Activated T-cell treated with anti-CD3 and anti-CD28 coated beads, Interleukin-2, amount 50 U/mL, for 24 hours (primary cell): ENCODE results near the gene NR2C2.

Source experiments
- DNase-seq: peaks from one replicate; pipeline ENCODE4 v3.0.0-alpha.2; 2020
- H3K27ac Mint-ChIP-seq: 2 replicates; pipeline ENCODE4 v1.8.0; 2020; ENCODE audit warnings: mild to moderate bottlenecking, mixed read lengths
- H3K27me3 Mint-ChIP-seq: 2 replicates; pipeline ENCODE4 v1.8.0; 2020; ENCODE audit warnings: mixed read lengths
- H3K36me3 Mint-ChIP-seq: 2 replicates; pipeline ENCODE4 v1.8.0; 2020; ENCODE audit warnings: low read depth, mixed read lengths
- H3K4me1 Mint-ChIP-seq: 2 replicates; pipeline ENCODE4 v1.8.0; 2020; ENCODE audit warnings: low read depth, mixed read lengths
- H3K4me3 Mint-ChIP-seq: 2 replicates; pipeline ENCODE4 v1.8.0; 2020; ENCODE audit warnings: mild to moderate bottlenecking, moderate library complexity, mixed read lengths
- H3K9me3 Mint-ChIP-seq: 2 replicates; pipeline ENCODE4 v1.8.0; 2020; ENCODE audit warnings: mixed read lengths

NR2C2 gene

DNA sequence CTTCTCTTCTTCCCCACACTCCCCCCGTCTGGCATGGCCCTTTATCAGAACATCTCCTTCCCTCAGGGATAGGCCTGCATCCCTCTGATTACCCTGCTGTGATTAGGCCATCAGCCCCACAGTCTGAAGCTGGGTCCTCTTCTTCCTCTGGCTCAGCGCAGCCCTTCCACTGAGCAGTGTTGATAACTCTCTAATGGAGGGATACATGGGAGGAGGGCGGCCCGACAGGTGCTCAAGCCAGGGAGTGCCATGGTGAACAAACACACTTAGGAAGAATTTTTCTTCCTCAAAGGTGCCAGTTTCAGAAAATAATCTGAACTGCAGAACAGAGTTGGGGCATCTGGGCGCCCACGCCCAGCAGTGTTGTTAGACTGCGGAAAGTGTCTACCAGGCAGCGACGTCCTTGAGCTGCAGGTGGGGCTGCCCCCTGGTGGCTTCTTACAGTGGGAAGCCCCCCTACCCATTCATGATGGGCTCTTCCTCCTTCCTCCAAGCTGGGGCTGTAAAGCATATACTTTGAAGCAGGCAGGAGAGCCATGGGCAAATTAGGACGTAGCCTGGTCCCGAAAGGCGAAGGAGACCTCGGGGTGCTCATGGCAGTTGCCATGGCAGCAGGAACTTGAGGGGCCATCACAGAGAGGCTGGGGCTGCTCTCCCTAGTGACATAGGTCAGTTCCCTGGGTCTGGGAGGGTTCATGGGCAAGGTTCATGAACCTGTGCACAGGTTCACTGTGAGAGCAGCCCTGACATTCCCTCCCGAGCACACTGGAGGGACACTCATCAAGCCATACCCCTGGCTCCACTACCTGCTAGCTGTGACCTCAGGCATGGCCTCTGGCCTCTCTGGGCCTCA, 33.2 kb upstream of the NR2C2 start:
- no peaks in the 10 kb centered on the region for H3K36me3 Mint-ChIP-seq
- H3K4me3 Mint-ChIP-seq = no peak overlapping the region
- H3K27ac Mint-ChIP-seq = no peak overlapping the region
- H3K27me3 Mint-ChIP-seq = peaks cover 4% of the 10 kb centered on the region
- no peak for DNase-seq
- no peaks in the 10 kb centered on the region for H3K9me3 Mint-ChIP-seq
- no peaks in the 10 kb centered on the region for H3K4me1 Mint-ChIP-seq

DNA sequence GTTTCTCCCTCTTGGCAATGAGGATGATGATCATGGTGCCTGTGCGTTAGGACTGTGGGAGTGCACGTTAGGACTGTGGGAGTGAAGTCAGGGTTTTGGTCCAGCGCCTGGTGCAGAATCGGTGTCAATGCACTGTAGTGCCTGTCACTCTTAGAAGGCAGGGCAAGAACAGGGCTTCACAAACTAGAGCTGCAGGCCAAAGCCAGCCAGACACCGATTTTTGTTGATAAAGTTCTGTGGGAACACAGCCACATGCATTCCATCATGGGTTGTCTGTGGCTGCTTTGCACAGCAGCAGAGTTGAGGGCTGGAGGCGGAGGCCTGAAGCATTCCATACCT, 32.6 kb upstream of the NR2C2 start:
- H3K4me1 Mint-ChIP-seq = no peaks in the 10 kb centered on the region
- no peak overlapping the region for H3K27ac Mint-ChIP-seq
- peaks cover 4% of the 10 kb centered on the region for H3K27me3 Mint-ChIP-seq
- no peaks in the 10 kb centered on the region for H3K9me3 Mint-ChIP-seq
- no peaks in the 10 kb centered on the region for H3K36me3 Mint-ChIP-seq
- no peak overlapping the region for H3K4me3 Mint-ChIP-seq
- no peak for DNase-seq

DNA sequence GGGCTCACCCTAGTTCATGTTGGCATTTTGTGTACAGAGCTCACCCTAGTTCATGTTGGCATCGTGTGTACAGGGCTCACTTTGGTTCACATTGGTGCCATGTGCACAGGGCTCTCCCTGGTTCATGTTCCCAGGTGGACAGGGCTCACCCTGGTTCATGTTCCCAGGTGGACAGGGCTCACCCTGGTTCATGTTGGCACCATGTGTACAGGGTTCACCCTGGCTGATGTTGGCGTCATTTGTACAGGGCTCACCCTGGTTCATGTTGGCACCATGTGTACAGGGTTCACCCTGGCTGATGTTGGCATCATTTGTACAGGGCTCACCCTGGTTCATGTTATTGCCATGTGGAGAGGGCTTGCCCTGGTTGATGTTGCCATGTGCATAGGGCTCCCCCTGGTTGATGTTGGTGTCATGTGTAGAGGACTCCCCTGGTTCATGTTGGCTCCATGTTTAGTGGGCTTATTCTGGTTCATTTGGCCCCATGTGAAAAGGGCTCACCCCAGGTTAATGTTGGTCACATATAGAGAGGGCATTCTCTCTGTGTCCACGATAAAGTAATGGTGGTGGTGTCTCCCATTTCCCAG, 31.7 kb upstream of the NR2C2 start:
- H3K27ac Mint-ChIP-seq = no peak overlapping the region
- H3K4me3 Mint-ChIP-seq = no peak overlapping the region
- no peaks in the 10 kb centered on the region for H3K9me3 Mint-ChIP-seq
- DNase-seq = no peak
- H3K36me3 Mint-ChIP-seq = no peaks in the 10 kb centered on the region
- H3K27me3 Mint-ChIP-seq = peaks cover 4% of the 10 kb centered on the region
- H3K4me1 Mint-ChIP-seq = no peaks in the 10 kb centered on the region

DNA sequence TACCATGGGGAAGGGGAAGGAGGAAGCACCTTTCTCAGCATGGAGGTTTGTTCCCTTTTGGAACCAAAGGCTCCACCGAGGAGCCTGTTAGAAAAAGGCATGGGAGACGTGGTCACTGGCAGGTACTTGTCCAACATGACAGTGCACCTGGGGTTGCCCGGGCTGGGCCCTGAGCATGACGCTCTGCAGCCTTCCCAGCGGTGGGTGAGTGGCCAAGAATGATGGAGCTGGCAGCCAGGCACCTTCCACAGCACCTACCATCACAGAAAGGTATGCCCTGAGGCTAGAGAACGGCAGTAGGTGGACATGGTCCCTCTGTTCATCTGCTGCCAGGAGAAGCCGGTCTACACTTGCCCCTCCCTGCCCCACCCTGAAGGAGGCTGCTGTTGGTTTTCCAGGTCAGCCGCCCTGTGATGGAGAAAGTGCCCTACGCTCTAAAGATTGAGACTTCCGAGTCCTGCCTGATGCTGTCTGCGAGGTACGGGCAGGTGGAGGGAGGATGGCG, 29.0 kb upstream of the NR2C2 start:
- no peak for DNase-seq
- peaks cover 4% of the 10 kb centered on the region for H3K27me3 Mint-ChIP-seq
- H3K27ac Mint-ChIP-seq = no peak overlapping the region
- H3K4me1 Mint-ChIP-seq = no peaks in the 10 kb centered on the region
- no peaks in the 10 kb centered on the region for H3K9me3 Mint-ChIP-seq
- no peak overlapping the region for H3K4me3 Mint-ChIP-seq
- H3K36me3 Mint-ChIP-seq = no peaks in the 10 kb centered on the region

GRCh38 chr3:14920536-14920935, 26.8 kb upstream of the NR2C2 start:
- H3K27me3 Mint-ChIP-seq = no peaks in the 10 kb centered on the region
- H3K4me1 Mint-ChIP-seq = no peaks in the 10 kb centered on the region
- no peaks in the 10 kb centered on the region for H3K36me3 Mint-ChIP-seq
- H3K4me3 Mint-ChIP-seq = no peak overlapping the region
- DNase-seq = no peak
- no peaks in the 10 kb centered on the region for H3K9me3 Mint-ChIP-seq
- H3K27ac Mint-ChIP-seq = no peak overlapping the region

DNA sequence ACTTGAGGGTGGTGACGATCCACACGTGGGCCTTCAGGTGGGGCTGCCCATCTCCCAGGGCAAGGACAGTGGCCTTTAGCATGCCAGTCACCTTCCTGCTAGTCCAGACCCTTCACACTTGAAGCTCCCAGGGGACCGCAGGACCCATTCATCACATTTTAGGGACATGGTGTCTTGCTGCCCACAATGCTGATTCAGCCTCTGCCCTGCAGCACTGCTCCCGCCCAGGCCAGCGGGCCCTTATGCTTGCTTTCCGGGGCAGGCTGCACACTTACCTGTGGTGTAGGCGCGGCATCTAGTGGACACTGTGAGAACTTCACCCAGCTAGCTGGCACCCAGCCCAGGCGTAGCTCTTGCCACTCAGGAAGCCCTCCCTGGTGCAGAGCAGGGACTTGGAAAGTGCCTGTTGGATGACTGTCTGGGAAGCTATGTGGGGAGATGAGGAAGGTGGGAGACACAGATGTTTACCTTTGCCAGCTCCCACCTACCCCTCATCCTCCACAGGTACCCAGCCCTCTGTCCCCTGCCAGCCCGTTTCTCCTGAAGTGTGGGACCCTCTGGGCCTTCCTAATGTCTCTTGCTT, 26.3 kb upstream of the NR2C2 start:
- Mint-ChIP-seq H3K36me3 (no peaks in the 10 kb centered on the region), H3K27ac (no peak overlapping the region), H3K4me3 (no peak overlapping the region), H3K9me3 (no peaks in the 10 kb centered on the region), H3K27me3 (no peaks in the 10 kb centered on the region), H3K4me1 (no peaks in the 10 kb centered on the region)
- peak; percentile 89 for DNase-seq

- Mint-ChIP-seq H3K4me3 (no peak overlapping the region), H3K36me3 (no peaks in the 10 kb centered on the region), H3K9me3 (no peaks in the 10 kb centered on the region), H3K27ac (no peak overlapping the region), H3K4me1 (no peaks in the 10 kb centered on the region), H3K27me3 (no peaks in the 10 kb centered on the region)
- DNase-seq = no peak
Measured at GRCh38 chr3:14921811-14922705, 25.3 kb upstream of the NR2C2 start.

GRCh38 chr3:14922863-14923262, 24.5 kb upstream of the NR2C2 start:
- H3K27ac Mint-ChIP-seq = no peak overlapping the region
- H3K4me3 Mint-ChIP-seq = no peak overlapping the region
- no peaks in the 10 kb centered on the region for H3K4me1 Mint-ChIP-seq
- H3K9me3 Mint-ChIP-seq = no peaks in the 10 kb centered on the region
- no peaks in the 10 kb centered on the region for H3K36me3 Mint-ChIP-seq
- H3K27me3 Mint-ChIP-seq = no peaks in the 10 kb centered on the region
- DNase-seq = no peak

GRCh38 chr3:14923476-14923875, 23.9 kb upstream of the NR2C2 start:
- Mint-ChIP-seq H3K9me3 (no peaks in the 10 kb centered on the region), H3K27ac (no peak overlapping the region), H3K27me3 (no peaks in the 10 kb centered on the region), H3K4me3 (no peak overlapping the region), H3K4me1 (no peaks in the 10 kb centered on the region), H3K36me3 (no peaks in the 10 kb centered on the region)
- DNase-seq = no peak

DNA sequence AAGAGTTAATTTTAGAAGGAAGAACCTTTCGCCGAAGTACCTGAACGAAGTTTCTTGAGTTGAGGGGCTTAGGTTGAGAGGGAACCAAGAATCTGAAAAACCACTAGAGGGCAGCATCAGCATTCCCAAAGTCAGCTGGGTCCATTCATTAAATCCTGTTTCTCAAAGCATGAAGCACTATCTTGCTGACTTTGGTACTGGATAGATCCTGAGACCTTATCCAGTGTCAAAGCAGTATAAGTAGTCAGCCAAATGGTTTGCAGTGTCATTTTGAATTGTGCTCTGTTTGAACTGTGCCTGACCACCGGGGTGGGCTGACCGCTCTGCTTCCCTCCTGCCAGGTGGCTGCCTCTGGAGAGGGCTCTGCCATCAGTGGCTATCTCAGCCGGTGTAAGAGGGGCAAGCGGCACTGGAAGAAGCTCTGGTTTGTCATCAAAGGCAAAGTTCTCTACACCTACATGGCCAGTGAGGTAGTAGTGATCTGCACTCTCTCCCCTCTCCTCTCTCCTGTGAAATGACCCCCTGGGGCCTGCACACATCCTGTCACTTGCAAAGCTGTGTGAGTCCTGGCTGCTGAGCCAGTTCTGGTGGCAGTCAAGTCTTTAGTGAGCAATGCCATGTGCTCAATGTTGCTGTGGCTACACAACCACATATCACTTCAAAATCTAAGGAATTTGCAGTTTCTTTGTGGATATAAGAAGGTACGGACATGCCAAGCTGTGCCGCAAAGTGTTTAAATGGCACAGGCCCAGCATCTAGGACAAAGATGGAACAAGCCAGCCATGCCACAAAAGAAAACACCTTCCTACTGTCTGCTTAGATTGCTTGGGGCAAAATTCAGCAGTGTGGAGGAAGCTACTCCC, 21.4 kb upstream of the NR2C2 start:
- no peaks in the 10 kb centered on the region for H3K4me1 Mint-ChIP-seq
- H3K27ac Mint-ChIP-seq = no peak overlapping the region
- DNase-seq = no peak
- no peaks in the 10 kb centered on the region for H3K36me3 Mint-ChIP-seq
- no peaks in the 10 kb centered on the region for H3K9me3 Mint-ChIP-seq
- H3K4me3 Mint-ChIP-seq = no peak overlapping the region
- no peaks in the 10 kb centered on the region for H3K27me3 Mint-ChIP-seq

DNA sequence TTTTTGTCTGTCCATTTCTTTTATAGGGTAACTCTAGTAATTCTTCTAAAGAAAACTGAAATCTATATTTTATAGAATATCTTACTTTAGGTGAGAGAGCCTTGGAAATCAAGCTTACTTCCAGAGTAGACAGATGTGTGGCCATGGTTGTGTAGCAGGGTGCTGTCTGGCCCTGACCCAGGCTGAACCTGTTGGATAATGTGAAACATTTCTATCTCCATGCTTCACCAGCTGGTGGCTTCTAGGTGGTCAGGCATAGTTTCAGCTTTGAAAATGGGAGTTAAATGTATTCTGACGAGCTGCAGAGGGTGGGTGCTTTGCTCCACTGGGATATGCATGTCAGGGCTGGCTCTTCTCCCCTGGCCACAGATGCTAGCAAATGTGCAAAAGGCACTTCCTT, 20.8 kb upstream of the NR2C2 start:
- no peaks in the 10 kb centered on the region for H3K9me3 Mint-ChIP-seq
- H3K27ac Mint-ChIP-seq = no peak overlapping the region
- DNase-seq = no peak
- H3K27me3 Mint-ChIP-seq = no peaks in the 10 kb centered on the region
- no peaks in the 10 kb centered on the region for H3K36me3 Mint-ChIP-seq
- H3K4me1 Mint-ChIP-seq = no peaks in the 10 kb centered on the region
- H3K4me3 Mint-ChIP-seq = no peak overlapping the region

DNA sequence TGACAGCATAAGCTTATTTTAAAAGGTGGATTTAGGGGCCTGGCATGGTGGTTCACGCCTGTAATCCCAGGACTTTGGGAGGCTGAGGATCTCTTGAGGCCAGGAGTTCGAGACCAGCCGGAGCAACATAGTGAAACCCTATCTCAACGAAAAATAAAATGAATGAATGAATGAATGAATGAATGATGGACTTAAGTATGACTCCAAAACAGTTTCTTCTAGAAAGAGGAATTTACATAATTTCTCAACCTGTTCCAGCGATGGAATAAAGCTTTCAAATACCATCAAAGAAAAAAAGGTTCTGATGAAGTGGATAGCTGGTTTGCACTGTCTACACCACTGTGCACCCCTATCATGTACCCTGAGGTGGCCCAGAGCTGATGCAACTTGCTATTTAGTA, 20.1 kb upstream of the NR2C2 start:
- Mint-ChIP-seq H3K9me3 (no peaks in the 10 kb centered on the region), H3K4me1 (no peaks in the 10 kb centered on the region), H3K27me3 (no peaks in the 10 kb centered on the region), H3K36me3 (no peaks in the 10 kb centered on the region), H3K4me3 (no peak overlapping the region), H3K27ac (no peak overlapping the region)
- DNase-seq = no peak

DNA sequence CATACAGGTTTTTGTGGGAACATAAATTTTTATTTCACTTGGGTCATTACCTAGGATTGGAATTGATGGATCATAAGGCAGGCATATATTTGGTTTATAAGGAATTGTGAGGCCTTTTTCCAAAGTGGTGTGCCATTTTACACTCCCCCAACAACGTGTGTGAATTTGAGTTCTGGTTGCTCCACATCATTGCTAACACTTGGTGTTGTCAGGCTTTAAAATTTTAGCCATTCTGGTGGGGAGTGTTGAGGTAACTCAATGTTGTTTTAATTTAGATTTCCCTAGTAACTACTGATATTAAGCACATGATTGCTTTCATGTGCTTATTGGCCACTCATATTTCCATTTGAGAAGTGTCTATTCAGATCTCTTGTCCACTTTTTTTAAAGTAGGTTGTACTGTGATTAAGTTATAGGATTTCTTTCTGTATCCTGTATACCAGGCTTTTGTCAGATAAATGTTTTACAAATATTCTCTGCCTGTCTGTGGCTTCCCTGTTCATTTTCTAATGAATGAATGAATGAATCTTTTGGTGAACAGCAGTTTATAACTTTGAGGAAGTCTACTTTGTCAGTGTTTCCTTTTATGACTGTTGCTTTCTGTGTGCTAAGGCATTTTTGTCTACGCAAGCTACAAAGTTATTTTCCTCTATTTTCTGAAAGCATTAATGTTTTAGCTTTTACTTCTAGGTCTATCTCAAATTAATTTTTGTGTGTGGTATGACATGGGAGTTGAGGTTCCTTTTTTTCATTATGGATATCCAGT, 17.9 kb upstream of the NR2C2 start:
- Mint-ChIP-seq H3K4me3 (no peak overlapping the region), H3K27ac (no peak overlapping the region), H3K9me3 (no peaks in the 10 kb centered on the region), H3K4me1 (no peaks in the 10 kb centered on the region), H3K27me3 (no peaks in the 10 kb centered on the region), H3K36me3 (no peaks in the 10 kb centered on the region)
- no peak for DNase-seq
